Keratinocyte (primary cell): ENCODE measurements around the gene CEBPG. TPM values are rescaled to one million over a fixed set of nuclear protein-coding genes. Genes with fewer than 3 reads are reported as not detected.

Experiments
- DNase-seq: peaks from one replicate; pipeline ENCODE4 v3.0.0-alpha.2; 2011; ENCODE audit warnings: low read depth, missing footprints, low spot score
- FAIRE-seq: peaks from 2 replicates; lab custom pipeline; 2011; peaks lifted over from hg19 to GRCh38; lab: Jason Lieb, UNC
- H2AFZ ChIP-seq: 2 replicates; pipeline ENCODE4 v1.6.0; 2012; ENCODE audit warnings: low read length, control low read depth, inconsistent platforms; ENCODE audit not compliant: control insufficient read depth
- H3K27ac ChIP-seq: 2 replicates; pipeline ENCODE4 v1.5.1; 2011; ENCODE audit warnings: low read length; ENCODE audit not compliant: control insufficient read depth, insufficient read depth
- H3K27me3 ChIP-seq: 3 replicates; pipeline ENCODE4 v1.6.0; 2011; ENCODE audit warnings: low read length; ENCODE audit not compliant: control insufficient read depth, insufficient read depth; ENCODE audit errors: extremely low read depth
- H3K36me3 ChIP-seq, 2 experiments: 2 replicates in 1 of 2; 3 replicates in 1 of 2; pipeline ENCODE4 v1.5.1; 2011; ENCODE audit warnings: low read length in 2 of 2, mild to moderate bottlenecking in 1 of 2; ENCODE audit not compliant: control insufficient read depth in 2 of 2, insufficient read depth in 2 of 2; ENCODE audit errors: extremely low read depth in 1 of 2
- H3K4me1 ChIP-seq: 3 replicates; pipeline ENCODE4 v1.5.1; 2011; ENCODE audit warnings: low read length; ENCODE audit not compliant: control insufficient read depth, insufficient read depth; ENCODE audit errors: extremely low read depth
- H3K4me2 ChIP-seq: 3 replicates; pipeline ENCODE4 v1.6.0; 2011; ENCODE audit warnings: low read depth, low read length; ENCODE audit not compliant: control insufficient read depth, insufficient read depth; ENCODE audit errors: extremely low read depth
- H3K4me3 ChIP-seq, 3 experiments: fragments of 200-600 bp in 1 of 3; sonication (generic) in 1 of 3; 2 replicates in 2 of 3; 3 replicates in 1 of 3; pipeline ENCODE4 v1.5.1; 2011 to 2016; ENCODE audit warnings: low read length in 3 of 3, mild to moderate bottlenecking in 3 of 3, control low read depth in 2 of 3, inconsistent platforms in 1 of 3, low read depth in 1 of 3, mixed read lengths in 1 of 3, mixed run types in 1 of 3, moderate library complexity in 1 of 3; ENCODE audit not compliant: control insufficient read depth in 2 of 3, insufficient read depth in 2 of 3; ENCODE audit errors: extremely low read depth in 1 of 3
- H3K79me2 ChIP-seq: 2 replicates; pipeline ENCODE4 v1.6.0; 2012; ENCODE audit warnings: low read length; ENCODE audit not compliant: control insufficient read depth, insufficient read depth
- H3K9ac ChIP-seq: 3 replicates; pipeline ENCODE4 v1.6.0; 2011; ENCODE audit warnings: low read length; ENCODE audit not compliant: control insufficient read depth, insufficient read depth; ENCODE audit errors: extremely low read depth
- H3K9me1 ChIP-seq: 3 replicates; pipeline ENCODE4 v1.6.0; 2011; ENCODE audit warnings: low read length; ENCODE audit not compliant: control insufficient read depth, insufficient read depth; ENCODE audit errors: extremely low read depth
- H3K9me3 ChIP-seq: 2 replicates; pipeline ENCODE4 v1.5.1; 2012; ENCODE audit warnings: low read depth, low read length; ENCODE audit not compliant: control insufficient read depth
- H4K20me1 ChIP-seq: 3 replicates; pipeline ENCODE4 v1.6.0; 2011; ENCODE audit warnings: low read length; ENCODE audit not compliant: control insufficient read depth, insufficient read depth; ENCODE audit errors: extremely low read depth
- CTCF ChIP-seq, 3 experiments: IDR thresholded peaks in 1 of 3; conservative IDR thresholded peaks in 1 of 3; optimal IDR thresholded peaks in 1 of 3; 2 replicates in 2 of 3; 3 replicates in 1 of 3; pipeline versions ENCODE3 to v1.5.1; 2011; ENCODE audit warnings: low read length in 3 of 3, mild to moderate bottlenecking in 3 of 3, moderate library complexity in 2 of 3, control low read depth in 1 of 3, inconsistent platforms in 1 of 3; ENCODE audit not compliant: insufficient read depth in 2 of 3; ENCODE audit errors: extremely low read depth in 1 of 3
- EZH2 ChIP-seq: IDR thresholded peaks from one replicate; pipeline ENCODE4 v1.6.1; 2012; ENCODE audit warnings: inconsistent platforms, mild to moderate bottlenecking, low read length, moderate library complexity
- dilution Hi-C: fragments of 300-500 bp; cut with MboI; formaldehyde crosslinking; loops from one replicate; pipeline ENCODE4 v1.7.0; 2020; ENCODE audit warnings: low sequenced_read_pairs; ENCODE audit not compliant: extremely low pct_ligation_motif_present
- polyA plus RNA-seq, 5 experiments: library from polyadenylated mRNA; depleted of rRNA in 3 of 5; stranded (reverse) in 3 of 5; stranded (forward) in 1 of 5; unstranded in 1 of 5; fragments of >200 nt; gene quantifications; 1 replicate in 1 of 5; 2 replicates in 3 of 5; 3 replicates in 1 of 5; pipeline versions ENCODE4 v1.2.1 to v1.2.3, GENCODE V29; 2011 to 2012; ENCODE audit warnings: missing spikeins in 2 of 5, low read depth in 1 of 5, low replicate concordance in 1 of 5

The CEBPG gene
- polyA plus RNA-seq, 1 donor (not counting 4 experiments of a cell fraction or from before 2014, with no cell fraction given) = 31.9 TPM

- dilution Hi-C loops = no loop called here
- no peaks in the 10 kb centered on the region for H3K9me3 ChIP-seq
- DNase-seq = no peak
- no peak overlapping the region for H3K4me3 ChIP-seq
- H4K20me1 ChIP-seq = peaks cover 25% of the 10 kb centered on the region
- H3K36me3 ChIP-seq = peaks cover 3 to 12% of the 10 kb centered on the region in 2 experiments
- no peak overlapping the region for H3K9ac ChIP-seq
- no peak overlapping the region for H2AFZ ChIP-seq
- H3K9me1 ChIP-seq = no peaks in the 10 kb centered on the region
- no peak for TF ChIP-seq CTCF (optimal IDR thresholded peaks at IDR 0.05 in 1 of 3, IDR thresholded peaks at IDR 0.05 in 1 of 3, conservative IDR thresholded peaks at IDR 0.05 in 1 of 3; ENCODE audit: extremely low read depth in 1 of 3, insufficient read depth in 2 of 3, low read length in 3 of 3)
- TF ChIP-seq EZH2 = no peak
- H3K4me2 ChIP-seq = no peak overlapping the region
- no peak overlapping the region for H3K27ac ChIP-seq
- no peaks in the 10 kb centered on the region for H3K4me1 ChIP-seq
- FAIRE-seq = no peak
- peaks cover 47% of the 10 kb centered on the region for H3K79me2 ChIP-seq
- no peaks in the 10 kb centered on the region for H3K27me3 ChIP-seq
Measured at GRCh38 chr19:33385956-33386355, 12.4 kb downstream of the CEBPG start.

DNA sequence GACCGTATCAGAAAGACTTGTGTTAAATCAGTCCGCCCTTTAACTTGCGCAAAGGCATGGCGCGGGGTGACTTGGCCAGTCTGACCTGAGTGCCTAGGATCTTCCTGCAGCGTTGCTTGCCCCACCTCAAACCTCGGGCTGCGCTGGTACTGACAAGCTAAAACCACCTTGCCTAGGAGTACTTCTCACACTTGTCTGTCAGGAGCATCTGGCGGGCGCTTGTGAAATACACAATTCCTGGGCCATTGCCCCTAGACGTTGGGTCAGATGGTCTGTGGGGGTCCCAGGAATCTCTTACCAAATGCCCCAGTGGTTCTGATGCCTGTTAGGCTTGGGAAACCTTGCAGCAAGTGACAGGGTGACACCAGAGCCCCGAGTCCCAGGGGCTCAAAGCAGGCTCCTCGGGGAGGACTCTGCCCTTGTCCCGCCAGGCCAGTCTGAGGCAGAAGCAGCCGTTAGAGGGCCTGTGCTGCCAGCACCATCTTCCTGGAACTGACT is 12.9 kb downstream of the CEBPG start:
- Histone ChIP-seq H3K4me2 (no peak overlapping the region), H3K79me2 (peaks cover 43% of the 10 kb centered on the region), H2AFZ (no peak overlapping the region), H4K20me1 (peaks cover 22% of the 10 kb centered on the region), H3K27ac (no peak overlapping the region), H3K27me3 (no peaks in the 10 kb centered on the region), H3K36me3 (peaks cover 3 to 7% of the 10 kb centered on the region in 2 experiments), H3K4me3 (no peak overlapping the region), H3K9me1 (no peaks in the 10 kb centered on the region), H3K4me1 (no peaks in the 10 kb centered on the region), H3K9me3 (no peaks in the 10 kb centered on the region), H3K9ac (no peak overlapping the region)
- dilution Hi-C loops = no loop called here
- TF ChIP-seq CTCF (optimal IDR thresholded peaks at IDR 0.05 in 1 of 3, IDR thresholded peaks at IDR 0.05 in 1 of 3, conservative IDR thresholded peaks at IDR 0.05 in 1 of 3; ENCODE audit: extremely low read depth in 1 of 3, insufficient read depth in 2 of 3, low read length in 3 of 3) (no peak), EZH2 (no peak)
- DNase-seq (no peak), FAIRE-seq (no peak)
